ENCODE results near the gene CFAP299.

GRCh38 chr4:80465238-80465637, 129.7 kb downstream of the CFAP299 start:
- TF ChIP-seq, protein P1, sequence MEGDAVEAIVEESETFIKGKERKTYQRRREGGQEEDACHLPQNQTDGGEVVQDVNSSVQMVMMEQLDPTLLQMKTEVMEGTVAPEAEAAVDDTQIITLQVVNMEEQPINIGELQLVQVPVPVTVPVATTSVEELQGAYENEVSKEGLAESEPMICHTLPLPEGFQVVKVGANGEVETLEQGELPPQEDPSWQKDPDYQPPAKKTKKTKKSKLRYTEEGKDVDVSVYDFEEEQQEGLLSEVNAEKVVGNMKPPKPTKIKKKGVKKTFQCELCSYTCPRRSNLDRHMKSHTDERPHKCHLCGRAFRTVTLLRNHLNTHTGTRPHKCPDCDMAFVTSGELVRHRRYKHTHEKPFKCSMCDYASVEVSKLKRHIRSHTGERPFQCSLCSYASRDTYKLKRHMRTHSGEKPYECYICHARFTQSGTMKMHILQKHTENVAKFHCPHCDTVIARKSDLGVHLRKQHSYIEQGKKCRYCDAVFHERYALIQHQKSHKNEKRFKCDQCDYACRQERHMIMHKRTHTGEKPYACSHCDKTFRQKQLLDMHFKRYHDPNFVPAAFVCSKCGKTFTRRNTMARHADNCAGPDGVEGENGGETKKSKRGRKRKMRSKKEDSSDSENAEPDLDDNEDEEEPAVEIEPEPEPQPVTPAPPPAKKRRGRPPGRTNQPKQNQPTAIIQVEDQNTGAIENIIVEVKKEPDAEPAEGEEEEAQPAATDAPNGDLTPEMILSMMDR (IDR thresholded peaks at IDR 0.05; ENCODE audit: low read depth, low read length) = no peak
- TF ChIP-seq EZH2phosphoT487 (IDR thresholded peaks at IDR 0.05; ENCODE audit: low read depth) = no peak

All from OCI-LY3 (cell line).